ENCODE results near the gene OR10K2. TPM values are rescaled to one million over a fixed set of nuclear protein-coding genes. Genes with fewer than 3 reads are reported as not detected.
"Not testable (repeated sequence)": the region's sequence is repeated elsewhere in the genome, so short reads cannot be mapped to it uniquely, and the experiment has no call there.

The OR10K2 gene
- total RNA-seq, 1 donor from 2014 or later: not detected

- Mint-ChIP-seq H3K36me3 (ENCODE audit: insufficient read depth) (no peaks in the 10 kb centered on the region), H3K27ac (no peak overlapping the region), H3K4me1 (ENCODE audit: low read depth) (no peaks in the 10 kb centered on the region), H3K4me3 (ENCODE audit: low read depth) (no peak overlapping the region), H3K27me3 (peaks cover 3% of the 10 kb centered on the region), H3K9me3 (ENCODE audit: low read depth) (no peaks in the 10 kb centered on the region)
- TF ChIP-seq CTCF (IDR thresholded peaks at IDR 0.05; ENCODE audit: unreplicated experiment): no peak
- no peak for DNase-seq (ENCODE audit: low spot score, unreplicated experiment)
Measured at GRCh38 chr1:158396646-158397045, 29.4 kb downstream of the OR10K2 start.

- no peak for TF ChIP-seq CTCF (IDR thresholded peaks at IDR 0.05; ENCODE audit: unreplicated experiment)
- Mint-ChIP-seq H3K27me3 (no peaks in the 10 kb centered on the region), H3K36me3 (ENCODE audit: insufficient read depth) (no peaks in the 10 kb centered on the region), H3K4me3 (ENCODE audit: low read depth) (no peak overlapping the region), H3K9me3 (ENCODE audit: low read depth) (no peaks in the 10 kb centered on the region), H3K27ac (no peak overlapping the region), H3K4me1 (ENCODE audit: low read depth) (no peaks in the 10 kb centered on the region)
- no peak for DNase-seq (ENCODE audit: low spot score, unreplicated experiment)
Measured at GRCh38 chr1:158393476-158393875, 32.6 kb downstream of the OR10K2 start.

- TF ChIP-seq CTCF (IDR thresholded peaks at IDR 0.05; ENCODE audit: unreplicated experiment): no peak
- Mint-ChIP-seq H3K27me3 (no peaks in the 10 kb centered on the region), H3K36me3 (ENCODE audit: insufficient read depth) (no peaks in the 10 kb centered on the region), H3K4me1 (ENCODE audit: low read depth) (no peaks in the 10 kb centered on the region), H3K4me3 (ENCODE audit: low read depth) (no peak overlapping the region), H3K9me3 (ENCODE audit: low read depth) (no peaks in the 10 kb centered on the region), H3K27ac (no peak overlapping the region)
- DNase-seq (ENCODE audit: low spot score, unreplicated experiment): no peak
Measured at GRCh38 chr1:158391099-158391498, 34.9 kb downstream of the OR10K2 start.

- H3K27me3 Mint-ChIP-seq: no peaks in the 10 kb centered on the region
Measured at GRCh38 chr1:158390331-158390730, 35.7 kb downstream of the OR10K2 start.

GRCh38 chr1:158374860-158375259, 51.2 kb downstream of the OR10K2 start:
- Mint-ChIP-seq H3K9me3 (ENCODE audit: low read depth) (peaks cover 9% of the 10 kb centered on the region), H3K27me3 (no peaks in the 10 kb centered on the region), H3K36me3 (ENCODE audit: insufficient read depth) (no peaks in the 10 kb centered on the region), H3K27ac (no peak overlapping the region), H3K4me1 (ENCODE audit: low read depth) (no peaks in the 10 kb centered on the region), H3K4me3 (ENCODE audit: low read depth) (no peak overlapping the region)
- no peak for DNase-seq (ENCODE audit: low spot score, unreplicated experiment)
- TF ChIP-seq CTCF (IDR thresholded peaks at IDR 0.05; ENCODE audit: unreplicated experiment): no peak

More at GRCh38 chr1:158390331-158390730, 35.7 kb downstream of the OR10K2 start:
- TF ChIP-seq CTCF (IDR thresholded peaks at IDR 0.05; ENCODE audit: unreplicated experiment): no peak
- no peaks in the 10 kb centered on the region for H3K4me1 Mint-ChIP-seq (ENCODE audit: low read depth)
- H3K27ac Mint-ChIP-seq: no peak overlapping the region
- no peak overlapping the region for H3K4me3 Mint-ChIP-seq (ENCODE audit: low read depth)
- no peak for DNase-seq (ENCODE audit: low spot score, unreplicated experiment)
- no peaks in the 10 kb centered on the region for H3K36me3 Mint-ChIP-seq (ENCODE audit: insufficient read depth)
- H3K9me3 Mint-ChIP-seq (ENCODE audit: low read depth): no peaks in the 10 kb centered on the region

- H3K27ac Mint-ChIP-seq; H3K4me1 Mint-ChIP-seq (ENCODE audit: low read depth): not testable (repeated sequence)
Measured at GRCh38 chr1:158374101-158374500, 51.9 kb downstream of the OR10K2 start.

More at GRCh38 chr1:158374101-158374500, 51.9 kb downstream of the OR10K2 start:
- not testable (repeated sequence) for H3K36me3 Mint-ChIP-seq (ENCODE audit: insufficient read depth); H3K9me3 Mint-ChIP-seq (ENCODE audit: low read depth); H3K27me3 Mint-ChIP-seq; H3K4me3 Mint-ChIP-seq (ENCODE audit: low read depth); DNase-seq (ENCODE audit: low spot score, unreplicated experiment)
